Endothelial cell of umbilical vein (primary cell): ENCODE results near the gene SLC2A4. TPM values are rescaled to one million over a fixed set of nuclear protein-coding genes. Genes with fewer than 3 reads are reported as not detected.

ENCODE experiments used
- BruUV-seq: library from RNA; stranded (reverse); fragments of 400-500 nt; replicated peaks from 2 replicates; lab custom pipeline; 2021; lab: Mats Ljungman, UMichigan
- CTCF ChIA-PET: fragments of 300-600, 350-600 bp; sonication (Branson Sonifier 250); formaldehyde crosslinking; loops from one replicate; lab custom pipeline; 2021; ENCODE audit warnings: antibody characterized with exemption, inconsistent platforms; lab: Charles Lee
- POLR2A ChIA-PET: fragments of 300-600, 350-600 bp; sonication (Branson Sonifier 250); formaldehyde crosslinking; loops from one replicate; lab custom pipeline; 2021; ENCODE audit warnings: antibody characterized with exemption, inconsistent platforms; lab: Charles Lee
- DNase-seq: peaks from one replicate; pipeline ENCODE4 v3.0.0-alpha.2; 2011; ENCODE audit warnings: low read depth, low spot score
- FAIRE-seq: peaks from 2 replicates; lab custom pipeline; 2011; peaks lifted over from hg19 to GRCh38; lab: Jason Lieb, UNC
- H2AFZ ChIP-seq: 2 replicates; pipeline ENCODE4 v1.6.0; 2012; ENCODE audit warnings: low read depth, low read length, control low read depth, inconsistent platforms
- H3K27ac ChIP-seq: 2 replicates; pipeline ENCODE4 v1.5.1; 2011; ENCODE audit warnings: low read depth, mild to moderate bottlenecking, control low read depth, low read length, moderate library complexity; ENCODE audit not compliant: insufficient read depth
- H3K27me3 ChIP-seq, 2 experiments: 2 replicates each; pipeline versions ENCODE4 v1.6.0 to v1.6.1; 2011; ENCODE audit warnings: low read length in 2 of 2, mixed read lengths in 1 of 2; ENCODE audit not compliant: control insufficient read depth in 2 of 2, insufficient read depth in 2 of 2
- H3K36me3 ChIP-seq, 2 experiments: 2 replicates in 1 of 2; 3 replicates in 1 of 2; pipeline ENCODE4 v1.5.1; 2011; ENCODE audit warnings: low read length in 2 of 2, mild to moderate bottlenecking in 1 of 2, moderate library complexity in 1 of 2; ENCODE audit not compliant: control insufficient read depth in 2 of 2, insufficient read depth in 2 of 2; ENCODE audit errors: extremely low read depth in 1 of 2
- H3K4me1 ChIP-seq: 3 replicates; pipeline ENCODE4 v1.5.1; 2011; ENCODE audit warnings: mild to moderate bottlenecking, low read length; ENCODE audit not compliant: control insufficient read depth, insufficient read depth; ENCODE audit errors: extremely low read depth
- H3K4me2 ChIP-seq: 2 replicates; pipeline ENCODE4 v1.6.1; 2011; ENCODE audit warnings: low read length, control low read depth, mixed read lengths; ENCODE audit not compliant: insufficient read depth
- H3K4me3 ChIP-seq, 3 experiments: fragments of 200-600 bp in 1 of 3; sonication (generic), shearing (Covaris generic) in 1 of 3; replicated peaks in 1 of 3; 2 replicates each; pipeline ENCODE4 v1.5.1; 2011 to 2016; ENCODE audit warnings: control low read depth in 3 of 3, low read length in 3 of 3, mild to moderate bottlenecking in 2 of 3, inconsistent platforms in 1 of 3, low read depth in 1 of 3, moderate library complexity in 1 of 3; ENCODE audit not compliant: insufficient read depth in 1 of 3
- H3K79me2 ChIP-seq: 2 replicates; pipeline ENCODE4 v1.6.0; 2012; ENCODE audit warnings: low read length, inconsistent platforms; ENCODE audit not compliant: control insufficient read depth, insufficient read depth
- H3K9ac ChIP-seq: replicated peaks from 2 replicates; pipeline ENCODE3; 2011; ENCODE audit warnings: low read length, control low read depth; ENCODE audit not compliant: insufficient read depth; ENCODE audit errors: extremely low read depth
- H3K9me1 ChIP-seq: replicated peaks from 3 replicates; pipeline ENCODE4 v1.6.0; 2011; ENCODE audit warnings: mild to moderate bottlenecking, low read length; ENCODE audit not compliant: control insufficient read depth, insufficient read depth; ENCODE audit errors: extremely low read depth
- H3K9me3 ChIP-seq: replicated peaks from 2 replicates; pipeline ENCODE4 v1.5.1; 2012; ENCODE audit warnings: low read length, inconsistent platforms; ENCODE audit not compliant: control insufficient read depth, insufficient read depth
- H4K20me1 ChIP-seq: replicated peaks from 2 replicates; pipeline ENCODE3; 2011; ENCODE audit warnings: mild to moderate bottlenecking, low read length; ENCODE audit not compliant: control insufficient read depth, insufficient read depth; ENCODE audit errors: extremely low read depth
- CTCF ChIP-seq, 2 donors: IDR thresholded peaks; 1 replicate in 1 of 2; 2 replicates in 1 of 2; pipeline ENCODE4 v1.5.1; 2011; ENCODE audit warnings: low read length in 2 of 2, mild to moderate bottlenecking in 2 of 2, moderate library complexity in 2 of 2, control low read depth in 1 of 2, inconsistent platforms in 1 of 2, low read depth in 1 of 2; ENCODE audit not compliant: insufficient read depth in 1 of 2; ENCODE audit errors: extremely low read depth in 1 of 2
- JUN ChIP-seq: IDR thresholded peaks from 2 replicates; pipeline ENCODE4 v1.6.1; 2011; ENCODE audit warnings: borderline replicate concordance, low read depth; ENCODE audit not compliant: insufficient read length, insufficient read depth
- MAX ChIP-seq: IDR thresholded peaks from 2 replicates; pipeline ENCODE4 v1.6.1; 2011; ENCODE audit not compliant: insufficient read depth, insufficient read length
- MYC ChIP-seq: IDR thresholded peaks from one replicate; pipeline ENCODE4 v1.6.1; 2011; ENCODE audit warnings: mild to moderate bottlenecking, low read depth, low read length
- POLR2A ChIP-seq: IDR thresholded peaks from 2 replicates; pipeline ENCODE4 v1.6.1; 2012; ENCODE audit warnings: low read depth, mild to moderate bottlenecking, control low read depth, low read length
- dilution Hi-C: fragments of 300-500 bp; cut with MboI; formaldehyde crosslinking; loops from one replicate; pipeline ENCODE4 v1.15.0; 2019; ENCODE audit warnings: low sequenced_read_pairs; ENCODE audit not compliant: extremely low pct_ligation_motif_present
- intact Hi-C: fragments of 100-400 bp; cut with micrococcal nuclease; formaldehyde crosslinking; loops from one replicate; pipeline ENCODE4 v1.10.0; 2022
- polyA plus RNA-seq, 4 experiments: library from polyadenylated mRNA; depleted of rRNA in 3 of 4; stranded (reverse) in 3 of 4; unstranded in 1 of 4; fragments of >200 nt; gene quantifications; 2 replicates each; pipeline versions ENCODE4 v1.2.1 to v1.2.3, GENCODE V29; 2011 to 2012; ENCODE audit warnings: missing spikeins in 1 of 4
- total RNA-seq: library from RNA; stranded (reverse); gene quantifications from 2 replicates; pipeline ENCODE4 v1.2.3, GENCODE V29; 2021

The SLC2A4 gene
- total and polyA plus RNA-seq, 2 donors (not counting 3 experiments of a cell fraction or from before 2014, with no cell fraction given): 0.12 TPM; not detected in 1

GRCh38 chr17:7328840-7329373 lies 47.4 kb downstream of the SLC2A4 start, which contains the start of gene NEURL4:
NEURL4 (minus strand) TSS chr17:7329335; CDS start chr17:7329312, 23 bp downstream.
- intact Hi-C loops: loop anchor here (1.0 kb wide), 2 partner anchors 14 to 49 kb away; partner anchors contain the start of gene GPS2
- peaks cover 0 to 2% of the 10 kb centered on the region in 2 experiments for H3K27me3 ChIP-seq
- BruUV-seq: no TSS peak
- H4K20me1 ChIP-seq: no peaks in the 10 kb centered on the region
- peaks cover 10% of the 10 kb centered on the region for H3K79me2 ChIP-seq
- H3K4me3 ChIP-seq: peak within 1 kb of the TSS; percentile 80 to 86 (median 81)
- peak within 1 kb of the TSS; percentile 71 for H3K27ac ChIP-seq
- peak within 1 kb of the TSS; percentile 97 for H2AFZ ChIP-seq
- ChIA-PET CTCF (interaction anchor here (0.7 to 1.9 kb wide), 15 partner anchors 11 to 283 kb away, joined by 3 to 13 read pairs (median 5); partner anchors contain the start of gene GPS2), POLR2A (interaction anchor here (0.6 to 1.7 kb wide), 6 partner anchors 13 to 152 kb away, joined by 3 to 5 read pairs (median 4); partner anchors contain the start of gene GPS2)
- H3K4me1 ChIP-seq: peaks cover 10% of the 10 kb centered on the region
- TF ChIP-seq JUN: no peak
- TF ChIP-seq MYC: no peak
- TF ChIP-seq CTCF (IDR thresholded peaks at IDR 0.05; ENCODE audit: extremely low read depth in 1 of 2, insufficient read depth in 1 of 2, low read depth in 1 of 2, low read length in 2 of 2): peak in 1 of 2 donors; percentile 8
- no peak for TF ChIP-seq MAX
- no peak for TF ChIP-seq POLR2A
- peak within 1 kb of the TSS; percentile 95 for H3K4me2 ChIP-seq
- peak within 1 kb of the TSS; percentile 47 for H3K9ac ChIP-seq
- no peak for DNase-seq
- H3K36me3 ChIP-seq: peaks cover 0 to 6% of the 10 kb centered on the region in 2 experiments
- no peak for FAIRE-seq
- dilution Hi-C loops: no loop called here
- no peaks in the 10 kb centered on the region for H3K9me3 ChIP-seq
- H3K9me1 ChIP-seq: no peaks in the 10 kb centered on the region
